Kidney (tissue), 14 donors: ENCODE data around the gene SLC52A3. TPM values are rescaled to one million over a fixed set of nuclear protein-coding genes. Genes with fewer than 3 reads are reported as not detected.

Experiments used
- DNase-seq, 5 donors: peaks; one replicate each; pipeline ENCODE4 v3.0.0-alpha.2; 2013 to 2020
- FAIRE-seq: peaks from 2 replicates; lab custom pipeline; 2012; peaks lifted over from hg19 to GRCh38; lab: Jason Lieb, UNC
- H3K27ac ChIP-seq, 2 donors: one replicate each; pipeline ENCODE4 v1.7.0; 2013; ENCODE audit warnings: low read depth in 2 of 2, low read length in 2 of 2, inconsistent platforms in 1 of 2
- H3K27me3 ChIP-seq: one replicate; pipeline ENCODE4 v1.7.1; 2013; ENCODE audit warnings: low read length, inconsistent platforms; ENCODE audit not compliant: control insufficient read depth, insufficient read depth
- H3K36me3 ChIP-seq, 3 donors: one replicate each; pipeline versions ENCODE4 v1.7.0 to v1.7.1; 2013; ENCODE audit warnings: low read length in 3 of 3, control low read depth in 1 of 3, inconsistent platforms in 1 of 3; ENCODE audit not compliant: insufficient read depth in 3 of 3, control insufficient read depth in 2 of 3
- H3K4me1 ChIP-seq, 3 donors: one replicate each; pipeline versions ENCODE4 v1.7.0 to v1.7.1; 2013; ENCODE audit warnings: low read length in 3 of 3, inconsistent platforms in 1 of 3, low read depth in 1 of 3; ENCODE audit not compliant: control insufficient read depth in 2 of 3, insufficient read depth in 2 of 3
- H3K4me3 ChIP-seq, 3 donors: one replicate each; pipeline versions ENCODE4 v1.7.0 to v1.8.1; 2013; ENCODE audit warnings: low read length in 3 of 3, control low read depth in 1 of 3, inconsistent platforms in 1 of 3
- H3K9ac ChIP-seq, 3 donors: one replicate each; pipeline versions ENCODE4 v1.7.0 to v1.7.1; 2013; ENCODE audit warnings: low read length in 3 of 3, control low read depth in 1 of 3, inconsistent platforms in 1 of 3
- H3K9me3 ChIP-seq, 3 donors: one replicate each; pipeline versions ENCODE4 v1.7.0 to v1.7.1; 2013; ENCODE audit warnings: low read length in 3 of 3, control low read depth in 1 of 3, inconsistent platforms in 1 of 3; ENCODE audit not compliant: control insufficient read depth in 2 of 3, insufficient read depth in 1 of 3
- intact Hi-C: fragments of 100-400 bp; cut with DNase I; formaldehyde crosslinking; loops from one replicate; pipeline ENCODE4 v1.11.1; 2022
- polyA plus RNA-seq: library from polyadenylated mRNA; stranded (reverse); fragments of 350-450 nt; fragmentation: Illumina TruSeq; extraction: RNeasy Lipid Tissue Mini Kit (QIAGEN cat#74804); gene quantifications from one replicate; pipeline ENCODE4 v1.2.3, GENCODE V29; 2014; ENCODE audit warnings: low read depth, low replicate concordance; ENCODE audit not compliant: insufficient read depth
- total RNA-seq: library from RNA; stranded (reverse); fragmentation: NEBNext Ultra II Directional; extraction: Animal tissue kit (Norgen Biotek cat#: 25700); gene quantifications from one replicate; pipeline ENCODE4 v1.2.1, GENCODE V29; 2021
- TF ChIP-seq, protein P1 (sequence below): IDR thresholded peaks from 3 replicates; pipeline ENCODE4 v1.5.1; 2012; ENCODE audit warnings: mild to moderate bottlenecking, moderate library complexity, borderline replicate concordance; ENCODE audit not compliant: insufficient read depth; ENCODE audit errors: extremely low read depth
- donor health status: control.
- donor health status: control.
- donor health status: control.
- donor health status: control.
- donor health status: control.
- donor health status: DM: yes; HTN: yes; CAD: no.
- donor health status: Normal renal cell carcinoma (clear cell type).

Gene SLC52A3
- total and polyA plus RNA-seq, 2 donors from 2014 or later = 10.9 to 11.4 TPM

DNA sequence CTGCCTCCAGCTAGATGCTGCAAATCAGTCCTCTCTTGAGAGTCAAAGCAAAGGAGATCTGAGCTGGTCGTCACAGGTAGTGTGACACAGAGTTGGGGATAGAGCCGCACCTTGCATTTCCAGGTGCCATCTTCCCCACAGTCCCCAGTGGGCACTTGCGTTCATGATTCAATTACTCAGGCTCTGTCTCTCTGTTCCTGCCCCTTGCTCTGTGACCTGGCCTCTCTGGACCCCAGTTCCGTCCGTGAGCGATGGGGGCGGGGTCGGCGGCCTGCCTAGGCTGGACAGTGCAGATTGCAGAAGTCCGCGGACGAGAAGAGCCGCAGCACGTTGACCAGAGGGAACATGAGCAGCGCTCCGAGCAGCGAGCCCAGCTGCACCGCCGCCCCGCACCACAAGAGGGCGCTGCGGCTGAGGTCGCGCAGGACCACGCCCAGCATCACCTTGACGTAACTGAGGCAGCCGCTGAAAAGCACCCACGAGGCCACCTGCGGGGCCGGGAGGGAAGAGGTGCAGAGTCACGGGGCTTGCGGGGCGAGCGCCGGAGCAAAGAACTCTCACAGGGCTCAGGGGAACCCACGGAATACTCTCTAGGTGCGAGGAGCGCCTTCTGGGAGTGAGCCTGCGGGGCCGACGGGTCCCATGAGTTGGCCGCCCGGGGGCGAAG, 7.4 kb downstream of the SLC52A3 start:
- Histone ChIP-seq H3K27me3 (no peaks in the 10 kb centered on the region), H3K36me3 (no peaks in the 10 kb centered on the region), H3K4me1 (peaks cover 0 to 6% (median 0%) of the 10 kb centered on the region in 3 donors), H3K9me3 (no peaks in the 10 kb centered on the region), H3K4me3 (no peak overlapping the region), H3K9ac (no peak overlapping the region), H3K27ac (no peak overlapping the region)
- DNase-seq = peak in 4 of 5 donors; percentile 49 to 64 (median 56)
- no peak for FAIRE-seq
- TF ChIP-seq, protein P1, sequence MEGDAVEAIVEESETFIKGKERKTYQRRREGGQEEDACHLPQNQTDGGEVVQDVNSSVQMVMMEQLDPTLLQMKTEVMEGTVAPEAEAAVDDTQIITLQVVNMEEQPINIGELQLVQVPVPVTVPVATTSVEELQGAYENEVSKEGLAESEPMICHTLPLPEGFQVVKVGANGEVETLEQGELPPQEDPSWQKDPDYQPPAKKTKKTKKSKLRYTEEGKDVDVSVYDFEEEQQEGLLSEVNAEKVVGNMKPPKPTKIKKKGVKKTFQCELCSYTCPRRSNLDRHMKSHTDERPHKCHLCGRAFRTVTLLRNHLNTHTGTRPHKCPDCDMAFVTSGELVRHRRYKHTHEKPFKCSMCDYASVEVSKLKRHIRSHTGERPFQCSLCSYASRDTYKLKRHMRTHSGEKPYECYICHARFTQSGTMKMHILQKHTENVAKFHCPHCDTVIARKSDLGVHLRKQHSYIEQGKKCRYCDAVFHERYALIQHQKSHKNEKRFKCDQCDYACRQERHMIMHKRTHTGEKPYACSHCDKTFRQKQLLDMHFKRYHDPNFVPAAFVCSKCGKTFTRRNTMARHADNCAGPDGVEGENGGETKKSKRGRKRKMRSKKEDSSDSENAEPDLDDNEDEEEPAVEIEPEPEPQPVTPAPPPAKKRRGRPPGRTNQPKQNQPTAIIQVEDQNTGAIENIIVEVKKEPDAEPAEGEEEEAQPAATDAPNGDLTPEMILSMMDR = peak; percentile 55
- intact Hi-C loops = no loop called here

DNA sequence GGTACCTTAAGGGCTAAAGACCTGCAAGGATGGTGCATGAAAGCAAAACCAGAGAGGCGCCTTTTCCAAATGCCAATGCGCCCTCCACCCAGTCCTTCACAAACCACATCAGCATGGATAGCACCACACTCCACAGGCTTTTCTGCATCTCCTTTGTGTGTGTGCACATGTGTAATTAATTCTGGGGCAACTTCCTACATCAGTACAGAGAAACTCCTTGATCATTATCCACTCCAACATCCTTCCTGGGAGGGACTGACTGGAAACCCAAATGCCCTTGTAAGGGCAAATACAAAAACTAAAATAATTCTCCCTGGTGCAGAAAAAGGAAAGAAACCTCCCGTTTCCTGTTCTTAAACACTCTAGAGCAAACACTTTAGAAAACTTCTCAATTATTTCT, 10.8 kb downstream of the SLC52A3 start:
- no peak overlapping the region for H3K9ac ChIP-seq
- no peaks in the 10 kb centered on the region for H3K9me3 ChIP-seq
- no peaks in the 10 kb centered on the region for H3K27me3 ChIP-seq
- H3K4me3 ChIP-seq = no peak overlapping the region
- intact Hi-C loops = no loop called here
- TF ChIP-seq, protein P1 = no peak
- H3K36me3 ChIP-seq = no peaks in the 10 kb centered on the region
- H3K27ac ChIP-seq = no peak overlapping the region
- DNase-seq (no peak), FAIRE-seq (no peak)
- H3K4me1 ChIP-seq = no peaks in the 10 kb centered on the region

DNA sequence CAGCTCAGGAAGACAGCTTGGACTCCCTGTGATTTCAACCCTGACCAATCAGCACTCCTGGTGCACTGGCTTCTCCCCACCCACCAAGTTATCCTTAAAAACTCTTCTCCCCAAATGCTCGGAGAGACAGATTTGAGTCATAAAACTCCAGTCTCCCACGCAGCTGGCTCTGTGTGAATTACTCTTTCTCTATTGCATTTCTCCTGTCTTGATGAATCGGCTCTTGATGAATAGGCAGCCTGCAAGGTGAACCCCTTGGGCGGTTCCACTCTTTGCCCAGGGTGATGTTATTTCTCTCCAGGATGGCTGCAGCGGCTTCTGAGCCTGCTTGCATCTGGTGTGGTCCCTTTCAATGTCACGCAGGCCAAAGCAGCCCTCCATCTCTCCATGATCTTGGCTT, 12.4 kb downstream of the SLC52A3 start:
- H3K27ac ChIP-seq = no peak overlapping the region
- intact Hi-C loops = no loop called here

More for the DNA sequence above, 12.4 kb downstream of the SLC52A3 start:
- H3K36me3 ChIP-seq = no peaks in the 10 kb centered on the region
- no peaks in the 10 kb centered on the region for H3K9me3 ChIP-seq
- FAIRE-seq (no peak), DNase-seq (peak in 4 of 5 donors; percentile 67 to 89 (median 80))
- no peaks in the 10 kb centered on the region for H3K4me1 ChIP-seq
- no peaks in the 10 kb centered on the region for H3K27me3 ChIP-seq
- no peak overlapping the region for H3K4me3 ChIP-seq
- TF ChIP-seq, protein P1 = no peak
- no peak overlapping the region for H3K9ac ChIP-seq
